HG03039 (cell line): ENCODE data around the gene SMPDL3B.
"Not testable (repeated sequence)": the region's sequence is repeated elsewhere in the genome, so short reads cannot be mapped to it uniquely, and the experiment has no call there.

Source experiments
- ATAC-seq: cut with Tn5 transposase; IDR thresholded peaks from one replicate; pipeline ENCODE4 v1.9.1; 2021; ENCODE audit warnings: mild to moderate bottlenecking, moderate library complexity; ENCODE audit not compliant: unreplicated experiment

Gene SMPDL3B

DNA sequence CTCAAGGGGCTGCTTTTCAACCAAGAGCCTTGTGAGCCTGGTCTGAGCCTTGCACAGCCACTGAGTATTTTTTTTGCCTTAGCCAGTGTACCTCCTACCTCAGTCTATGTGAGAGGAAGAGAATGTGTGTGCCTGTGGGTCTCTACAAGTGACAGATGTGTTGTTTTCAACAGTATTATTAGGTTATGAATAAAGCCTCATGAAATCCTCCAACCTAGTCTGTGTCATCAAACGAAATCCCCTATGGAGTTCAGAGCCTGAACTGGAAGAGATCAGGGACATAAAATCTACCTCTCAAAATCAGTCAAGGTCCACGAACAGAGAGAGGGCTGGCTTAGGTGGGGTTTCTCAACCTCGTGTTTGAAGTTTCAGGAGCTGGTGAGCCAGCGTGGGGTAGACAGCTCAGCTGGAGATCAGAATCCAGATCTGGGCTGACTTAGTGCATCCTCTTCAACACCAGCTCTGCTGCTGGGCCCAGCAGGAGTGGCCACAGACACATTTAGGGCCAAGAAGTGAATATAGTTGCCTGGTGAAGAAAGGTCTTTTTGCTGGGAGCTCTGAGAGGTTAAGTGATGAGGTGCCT lies 33.2 kb downstream of the SMPDL3B start:
- no peak for ATAC-seq

DNA sequence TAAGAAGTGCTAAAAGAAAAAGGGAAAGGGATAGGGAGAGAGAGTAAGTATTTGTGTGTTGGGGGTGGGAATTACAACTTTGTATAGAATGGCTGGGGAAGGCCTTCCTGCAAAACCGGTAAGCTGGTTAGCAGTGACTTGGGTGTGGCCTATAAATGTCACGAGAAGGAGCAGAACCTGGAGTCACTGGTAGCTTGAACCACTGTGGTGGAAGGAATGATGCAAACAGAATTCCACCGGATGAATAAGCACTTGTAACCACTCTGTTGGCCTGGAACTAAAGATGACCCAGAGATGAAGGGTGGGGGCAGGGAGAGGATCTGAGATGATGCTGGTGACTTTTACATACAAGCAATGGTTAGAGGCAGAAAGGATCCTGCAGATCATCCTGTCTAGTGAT lies 33.9 kb downstream of the SMPDL3B start:
- ATAC-seq = no peak

DNA sequence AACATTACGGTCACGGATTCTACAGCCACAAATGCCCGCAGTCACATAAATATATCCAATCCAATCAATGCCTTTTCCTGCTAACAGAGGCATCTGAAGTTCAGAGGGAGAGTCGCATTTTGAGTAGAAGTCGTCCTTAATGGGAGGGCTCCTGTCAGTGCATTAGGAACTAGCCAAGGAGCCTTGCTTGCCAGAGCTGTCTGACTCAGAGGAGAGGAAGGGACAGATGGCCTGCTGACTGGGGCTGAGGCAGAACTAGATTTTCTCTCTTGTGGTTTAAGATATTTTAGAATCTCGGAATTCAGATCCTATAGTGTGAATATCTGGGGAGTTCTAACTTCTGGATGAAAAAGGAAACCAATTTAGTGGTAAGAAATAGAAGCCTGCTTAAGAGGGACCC lies 35.6 kb downstream of the SMPDL3B start:
- no peak for ATAC-seq

DNA sequence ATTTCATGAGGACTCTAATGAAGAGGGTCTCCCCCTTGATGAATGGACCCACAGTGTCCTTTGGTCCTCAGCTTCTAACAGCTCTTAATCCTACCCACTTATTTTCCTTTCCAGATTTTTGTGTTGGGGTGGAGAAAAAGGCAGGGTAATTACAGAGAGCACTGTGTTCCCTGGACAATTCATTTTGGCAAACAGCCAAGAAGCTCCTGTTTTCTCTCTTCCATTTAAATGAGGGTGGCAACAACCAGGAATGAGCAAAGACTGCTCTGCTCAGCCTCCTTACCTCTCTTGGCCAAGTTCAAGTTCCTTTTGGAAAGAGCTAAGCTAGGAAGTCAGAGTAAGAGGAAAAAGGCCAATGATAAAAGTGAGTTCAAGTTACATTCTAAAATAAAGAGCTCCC lies 36.9 kb downstream of the SMPDL3B start:
- no peak for ATAC-seq

DNA sequence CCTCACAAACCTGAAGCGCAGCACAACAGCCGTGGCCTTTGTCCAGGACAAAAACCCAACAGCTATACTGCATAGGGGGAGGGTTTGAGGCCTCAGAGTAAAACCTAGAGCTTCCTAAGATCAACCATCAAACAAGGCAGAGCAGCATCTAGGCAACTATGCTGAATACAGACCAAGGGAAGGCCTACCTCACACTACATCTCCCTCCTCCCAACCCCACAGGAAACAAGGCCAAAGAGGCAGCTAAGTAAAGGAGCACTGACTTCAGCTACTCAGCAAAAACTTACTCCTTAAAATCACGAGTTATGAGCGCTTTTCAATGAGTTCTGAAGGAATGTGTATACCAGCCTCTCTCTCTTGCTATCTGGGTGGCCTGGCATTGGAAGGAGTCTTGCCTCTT lies 37.3 kb downstream of the SMPDL3B start:
- no peak for ATAC-seq

DNA sequence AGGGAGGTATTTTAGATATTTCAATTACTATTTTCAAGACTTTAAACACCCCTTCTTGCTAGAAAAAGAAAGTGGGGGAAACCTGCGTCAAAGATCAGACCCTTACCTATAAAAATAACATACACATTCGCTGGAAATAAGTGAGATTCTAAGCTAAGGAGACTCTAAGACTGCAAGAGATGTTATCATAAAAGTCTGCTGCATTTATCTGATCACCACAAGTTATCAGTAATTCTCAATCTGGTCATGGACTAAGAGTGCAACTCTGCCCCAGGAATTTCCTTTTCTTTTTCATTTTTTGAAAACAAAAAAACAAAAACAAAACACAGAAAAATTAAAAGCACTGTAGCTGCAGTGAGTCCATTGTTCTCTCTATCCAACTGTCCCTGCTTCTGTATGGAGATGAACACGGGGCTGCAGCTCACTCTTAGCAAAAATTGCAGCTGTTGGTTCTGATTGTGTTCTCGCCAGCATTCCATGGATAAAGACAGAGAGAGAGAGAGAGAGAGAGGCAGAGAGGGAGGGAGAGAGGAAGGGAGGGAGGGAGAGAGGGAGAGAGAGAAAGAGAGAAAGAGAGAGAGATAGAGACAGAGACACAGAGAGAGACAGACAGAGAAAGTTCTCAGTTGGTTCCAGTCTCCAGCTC lies 39.1 kb downstream of the SMPDL3B start:
- no peak for ATAC-seq

- no peak for ATAC-seq
Observed at GRCh38 chr1:27974417-27974781, 39.6 kb downstream of the SMPDL3B start.

GRCh38 chr1:27979151-27979858 lies 44.5 kb downstream of the SMPDL3B start:
- no peak for ATAC-seq

- ATAC-seq = no peak
Observed at GRCh38 chr1:27979859-27980201, 45.0 kb downstream of the SMPDL3B start.

DNA sequence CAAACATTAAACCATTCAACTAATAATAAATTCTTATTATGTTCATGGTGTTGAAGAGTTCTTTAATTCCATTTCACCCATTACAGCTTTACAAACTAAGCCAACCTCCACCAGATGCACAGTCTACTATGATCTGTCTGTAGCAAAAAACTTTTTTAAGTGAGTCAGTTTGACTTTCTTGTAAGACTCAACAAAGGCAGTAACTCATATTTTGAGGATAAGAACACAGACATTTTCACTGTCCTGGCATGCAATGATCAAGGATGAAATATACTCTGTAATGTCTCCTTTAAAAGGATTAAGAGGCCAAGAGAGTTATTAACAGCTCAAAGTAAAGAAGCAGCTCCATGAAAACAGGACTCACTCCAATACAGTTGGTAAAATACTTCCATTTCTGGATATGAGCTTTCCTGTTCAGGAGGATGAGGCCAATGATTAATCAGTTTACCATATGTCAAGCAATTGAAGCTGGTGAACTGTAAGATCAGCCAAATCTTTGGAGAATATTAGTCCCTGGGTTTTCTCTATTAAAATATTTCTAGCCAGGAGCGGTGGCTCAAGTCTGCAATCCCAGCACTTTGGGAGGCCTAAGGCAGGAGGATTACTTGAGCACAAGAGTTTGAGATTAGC lies 45.5 kb downstream of the SMPDL3B start:
- no peak for ATAC-seq

- ATAC-seq = no peak
Observed at GRCh38 chr1:27981145-27981544, 46.3 kb downstream of the SMPDL3B start.

- ATAC-seq = no peak
Observed at GRCh38 chr1:27990920-27991537, 56.2 kb downstream of the SMPDL3B start.

DNA sequence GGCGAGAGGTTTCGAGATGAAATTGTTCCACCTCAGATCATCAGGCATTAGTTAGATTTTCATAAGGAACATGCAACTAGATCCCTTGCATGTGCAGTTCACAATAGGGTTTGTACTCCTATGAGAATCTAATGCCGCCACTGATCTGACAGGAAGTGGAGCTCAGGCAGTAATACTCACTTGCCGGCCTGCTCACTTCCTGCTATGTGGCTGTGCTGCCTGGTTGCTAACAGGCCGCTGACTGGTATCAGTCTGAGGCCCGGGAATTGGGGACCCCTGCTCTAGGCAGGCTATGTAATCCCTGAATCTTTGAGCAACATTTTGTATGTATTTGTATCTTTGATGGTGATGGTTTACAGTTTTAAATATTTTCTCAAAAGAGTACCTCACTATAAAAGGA lies 57.5 kb downstream of the SMPDL3B start:
- no peak for ATAC-seq

- no peak for ATAC-seq
Observed at GRCh38 chr1:27993241-27993640, 58.4 kb downstream of the SMPDL3B start.

DNA sequence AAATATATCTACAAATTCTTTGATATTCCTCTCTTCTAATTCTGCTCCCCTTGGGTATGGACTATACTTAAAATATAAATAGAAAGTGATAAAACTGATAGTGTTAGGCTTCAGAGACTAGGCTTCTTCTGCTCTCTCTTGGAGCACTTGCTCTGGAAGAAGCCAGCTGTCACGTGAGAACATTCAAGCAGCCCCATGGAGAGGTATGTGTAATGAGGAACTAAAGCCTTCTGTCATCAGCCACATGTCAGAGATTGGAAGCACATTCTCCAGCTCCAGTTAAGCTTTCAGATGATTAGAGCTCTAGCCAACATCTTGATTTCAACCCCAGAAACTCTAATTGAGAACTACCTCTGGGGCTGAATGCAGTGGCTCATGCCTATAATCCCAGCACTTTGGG lies 59.3 kb downstream of the SMPDL3B start:
- ATAC-seq = no peak

GRCh38 chr1:27994526-27994925 lies 59.7 kb downstream of the SMPDL3B start:
- not testable (repeated sequence) for ATAC-seq

GRCh38 chr1:27999055-27999454 lies 64.3 kb downstream of the SMPDL3B start:
- ATAC-seq = no peak

DNA sequence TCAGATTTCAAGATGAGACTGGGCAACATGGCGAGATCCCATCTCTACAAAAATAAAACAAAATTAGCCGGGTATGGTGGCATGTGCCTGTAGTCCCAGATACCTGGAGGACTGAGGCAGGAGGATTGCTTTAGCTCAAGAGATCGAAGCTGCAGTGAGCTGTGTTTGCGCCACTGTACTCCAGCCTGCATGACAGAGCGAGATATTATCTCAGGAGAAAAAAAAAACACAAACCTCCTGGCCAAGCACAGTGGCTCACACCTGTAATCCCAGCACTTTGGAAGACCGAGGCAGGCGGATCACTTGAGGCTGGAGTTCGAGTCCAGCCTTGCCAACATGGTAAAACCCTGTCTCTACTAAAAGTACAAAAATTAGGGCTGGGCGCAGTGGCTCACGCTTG lies 67.8 kb downstream of the SMPDL3B start:
- no peak for ATAC-seq

- not testable (repeated sequence) for ATAC-seq
Observed at GRCh38 chr1:28003117-28003516, 68.3 kb downstream of the SMPDL3B start.
